NB4 (cell line): ENCODE data around the gene PDE1A.

Source experiments
- CTCF ChIP-seq: IDR thresholded peaks from one replicate; pipeline ENCODE4 v1.5.1; 2012; ENCODE audit warnings: low read depth, low read length
- MAX ChIP-seq: IDR thresholded peaks from 2 replicates; pipeline ENCODE4 v1.6.1; 2011; ENCODE audit warnings: low read depth, low read length
- POLR2A ChIP-seq: IDR thresholded peaks from 2 replicates; pipeline ENCODE4 v1.6.1; 2011; ENCODE audit warnings: mild to moderate bottlenecking; ENCODE audit not compliant: insufficient read length; ENCODE audit errors: extremely low read depth

- TF ChIP-seq CTCF (no peak), POLR2A (no peak), MAX (no peak)
These were observed 42.0 kb downstream of the PDE1A start for GRCh38 chr2:182384860-182385259.
